ENCODE measurements around the gene NUP210. TPM values are rescaled to one million over a fixed set of nuclear protein-coding genes. Genes with fewer than 3 reads are reported as not detected.

Gene NUP210
- total RNA-seq, 1 donor = under 0.01 TPM

DNA sequence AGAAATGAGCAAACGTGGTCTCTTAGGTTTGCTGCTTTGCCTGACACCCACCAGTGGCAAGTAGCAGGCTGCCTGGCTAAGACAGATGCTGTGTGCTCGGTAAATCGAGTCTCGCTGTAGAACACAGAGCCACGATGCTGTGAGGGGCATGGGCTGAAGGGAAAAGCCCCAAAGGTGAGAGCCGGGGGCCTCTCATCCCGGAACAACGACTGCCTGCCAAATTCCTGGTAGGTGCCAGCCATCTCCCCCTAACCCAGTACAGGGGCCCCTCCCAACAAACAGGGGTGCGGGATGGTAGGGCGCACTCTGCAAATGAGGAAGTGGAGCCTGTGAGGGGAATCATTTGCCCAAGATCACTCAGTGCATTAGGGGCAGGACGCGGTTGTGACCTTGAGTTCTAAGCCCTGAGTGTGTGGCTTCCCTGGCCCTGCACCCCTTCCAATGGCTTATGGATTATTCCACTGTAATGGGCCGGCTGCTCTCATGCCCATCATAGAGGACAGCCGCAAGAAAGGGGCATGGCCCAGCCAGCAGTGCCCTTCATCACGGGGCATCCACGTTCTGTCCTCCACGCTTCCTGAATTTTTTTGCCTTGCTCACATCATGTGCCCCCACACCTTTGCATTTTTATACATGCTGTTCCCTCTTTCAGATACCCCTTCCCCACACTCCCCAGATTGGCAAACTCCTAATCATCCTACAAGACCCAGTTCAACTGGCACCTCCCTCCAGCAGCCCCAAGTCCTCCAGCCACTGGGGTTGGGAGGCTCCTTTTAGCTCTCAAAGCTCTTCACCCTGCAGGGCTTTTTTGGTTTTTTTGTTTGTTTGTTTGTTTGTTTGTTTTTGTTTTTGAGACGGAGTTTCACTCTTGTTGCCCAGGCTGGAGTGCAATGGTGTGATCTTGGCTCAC lies 125.4 kb downstream of the NUP210 start:
- Histone ChIP-seq H3K36me3 (ENCODE audit: insufficient read depth, low read length) (no peaks in the 10 kb centered on the region), H2AFZ (ENCODE audit: low read length) (no peak overlapping the region), H3K9me3 (ENCODE audit: low read depth, low read length) (no peaks in the 10 kb centered on the region), H3K4me2 (ENCODE audit: insufficient read depth, low read length) (no peak overlapping the region), H3K4me3 (ENCODE audit: insufficient read depth, low read length) (no peak overlapping the region), H3K79me2 (ENCODE audit: insufficient read depth, low read length) (no peaks in the 10 kb centered on the region), H3K27ac (ENCODE audit: low read depth, low read length) (no peak overlapping the region), H3K4me1 (ENCODE audit: insufficient read depth, low read length) (no peaks in the 10 kb centered on the region), H4K20me1 (ENCODE audit: insufficient read depth, low read length) (no peaks in the 10 kb centered on the region), H3K27me3 (ENCODE audit: insufficient read depth, low read length) (no peaks in the 10 kb centered on the region)
- TF ChIP-seq, protein P1, sequence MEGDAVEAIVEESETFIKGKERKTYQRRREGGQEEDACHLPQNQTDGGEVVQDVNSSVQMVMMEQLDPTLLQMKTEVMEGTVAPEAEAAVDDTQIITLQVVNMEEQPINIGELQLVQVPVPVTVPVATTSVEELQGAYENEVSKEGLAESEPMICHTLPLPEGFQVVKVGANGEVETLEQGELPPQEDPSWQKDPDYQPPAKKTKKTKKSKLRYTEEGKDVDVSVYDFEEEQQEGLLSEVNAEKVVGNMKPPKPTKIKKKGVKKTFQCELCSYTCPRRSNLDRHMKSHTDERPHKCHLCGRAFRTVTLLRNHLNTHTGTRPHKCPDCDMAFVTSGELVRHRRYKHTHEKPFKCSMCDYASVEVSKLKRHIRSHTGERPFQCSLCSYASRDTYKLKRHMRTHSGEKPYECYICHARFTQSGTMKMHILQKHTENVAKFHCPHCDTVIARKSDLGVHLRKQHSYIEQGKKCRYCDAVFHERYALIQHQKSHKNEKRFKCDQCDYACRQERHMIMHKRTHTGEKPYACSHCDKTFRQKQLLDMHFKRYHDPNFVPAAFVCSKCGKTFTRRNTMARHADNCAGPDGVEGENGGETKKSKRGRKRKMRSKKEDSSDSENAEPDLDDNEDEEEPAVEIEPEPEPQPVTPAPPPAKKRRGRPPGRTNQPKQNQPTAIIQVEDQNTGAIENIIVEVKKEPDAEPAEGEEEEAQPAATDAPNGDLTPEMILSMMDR (IDR thresholded peaks at IDR 0.05; ENCODE audit: extremely low read depth, low read depth, low read length) = no peak
- no peak for DNase-seq (ENCODE audit: insufficient read length, low spot score, missing footprints)

DNA sequence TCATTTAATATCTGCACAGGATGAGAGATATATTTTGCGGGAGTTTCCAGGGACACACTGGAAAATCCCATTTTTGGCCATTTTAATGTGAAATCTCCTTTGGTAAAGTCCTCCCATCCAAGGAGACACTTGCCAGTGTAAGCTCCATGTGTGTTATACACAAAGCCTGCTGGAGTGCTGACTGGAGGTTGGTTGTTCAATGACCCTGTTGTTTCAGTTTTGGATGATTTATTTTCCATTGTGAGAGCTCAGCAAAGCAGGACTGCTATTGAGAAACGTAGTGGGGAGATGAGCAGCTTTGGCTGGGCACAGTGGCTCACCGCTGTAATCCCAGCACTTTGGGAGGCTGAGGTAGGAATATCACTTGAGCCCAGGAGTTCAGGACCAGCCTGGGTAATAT lies 127.7 kb downstream of the NUP210 start:
- TF ChIP-seq, protein P1 (IDR thresholded peaks at IDR 0.05; ENCODE audit: extremely low read depth, low read depth, low read length) = no peak
- Histone ChIP-seq H3K4me1 (ENCODE audit: insufficient read depth, low read length) (no peaks in the 10 kb centered on the region), H3K36me3 (ENCODE audit: insufficient read depth, low read length) (no peaks in the 10 kb centered on the region), H3K4me2 (ENCODE audit: insufficient read depth, low read length) (no peak overlapping the region), H4K20me1 (ENCODE audit: insufficient read depth, low read length) (no peaks in the 10 kb centered on the region), H3K4me3 (ENCODE audit: insufficient read depth, low read length) (no peak overlapping the region), H3K27ac (ENCODE audit: low read depth, low read length) (no peak overlapping the region), H2AFZ (ENCODE audit: low read length) (no peak overlapping the region), H3K79me2 (ENCODE audit: insufficient read depth, low read length) (no peaks in the 10 kb centered on the region), H3K27me3 (ENCODE audit: insufficient read depth, low read length) (no peaks in the 10 kb centered on the region), H3K9me3 (ENCODE audit: low read depth, low read length) (no peaks in the 10 kb centered on the region)
- DNase-seq (ENCODE audit: insufficient read length, low spot score, missing footprints) = no peak

DNA sequence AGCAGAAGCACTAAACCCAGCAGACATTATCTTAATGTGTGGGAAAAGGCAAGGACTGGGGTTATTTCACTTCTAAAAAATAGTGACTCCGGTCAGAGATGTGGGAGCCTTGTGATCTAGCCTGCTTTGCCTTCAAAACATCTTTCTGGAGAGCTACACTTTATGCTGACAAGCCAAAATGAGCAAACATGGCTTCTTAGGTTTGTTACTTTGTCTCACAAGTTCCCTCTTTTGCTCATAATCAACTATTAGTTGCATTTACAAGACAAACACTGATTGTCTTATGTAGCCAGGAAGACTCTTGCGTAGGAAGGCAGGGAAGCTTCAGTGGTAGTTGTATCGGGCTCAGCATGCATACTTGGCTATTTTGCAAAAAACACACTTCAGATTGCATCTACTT lies 129.2 kb downstream of the NUP210 start:
- no peak for DNase-seq (ENCODE audit: insufficient read length, low spot score, missing footprints)
- Histone ChIP-seq H4K20me1 (ENCODE audit: insufficient read depth, low read length) (no peaks in the 10 kb centered on the region), H2AFZ (ENCODE audit: low read length) (no peak overlapping the region), H3K4me3 (ENCODE audit: insufficient read depth, low read length) (no peak overlapping the region), H3K27me3 (ENCODE audit: insufficient read depth, low read length) (no peaks in the 10 kb centered on the region), H3K27ac (ENCODE audit: low read depth, low read length) (no peak overlapping the region), H3K9me3 (ENCODE audit: low read depth, low read length) (no peaks in the 10 kb centered on the region), H3K79me2 (ENCODE audit: insufficient read depth, low read length) (no peaks in the 10 kb centered on the region), H3K4me2 (ENCODE audit: insufficient read depth, low read length) (no peak overlapping the region), H3K36me3 (ENCODE audit: insufficient read depth, low read length) (no peaks in the 10 kb centered on the region), H3K4me1 (ENCODE audit: insufficient read depth, low read length) (no peaks in the 10 kb centered on the region)
- TF ChIP-seq, protein P1 (IDR thresholded peaks at IDR 0.05; ENCODE audit: extremely low read depth, low read depth, low read length) = no peak

DNA sequence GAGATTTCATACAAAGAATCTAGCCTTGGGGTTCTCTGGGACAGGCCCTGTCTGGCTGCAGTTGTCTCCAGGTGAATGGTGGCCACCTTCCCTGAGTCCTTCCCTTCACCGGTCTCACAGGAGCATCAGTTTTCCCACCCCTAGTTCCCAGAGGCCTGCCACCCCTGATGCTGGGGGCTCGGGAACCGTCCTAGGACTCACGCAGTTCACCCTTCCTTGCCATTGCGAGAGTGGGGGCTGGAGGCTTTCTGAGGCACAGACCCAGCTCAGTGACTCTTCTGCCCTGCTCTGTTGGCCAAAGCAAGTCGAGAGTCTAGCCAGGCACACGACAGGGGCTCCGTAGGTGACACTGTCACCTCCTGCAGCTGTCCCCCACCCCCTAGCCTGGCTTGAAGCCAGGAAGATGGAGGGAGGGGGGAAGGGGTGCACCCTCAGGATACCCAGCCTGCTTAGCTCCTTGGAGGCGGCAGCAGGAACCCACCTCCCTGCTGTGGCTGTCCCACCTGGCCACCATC lies 130.3 kb downstream of the NUP210 start:
- H2AFZ ChIP-seq (ENCODE audit: low read length) = no peak overlapping the region
- H3K27ac ChIP-seq (ENCODE audit: low read depth, low read length) = no peak overlapping the region
- no peak overlapping the region for H3K4me3 ChIP-seq (ENCODE audit: insufficient read depth, low read length)
- no peaks in the 10 kb centered on the region for H3K79me2 ChIP-seq (ENCODE audit: insufficient read depth, low read length)
- H3K27me3 ChIP-seq (ENCODE audit: insufficient read depth, low read length) = no peaks in the 10 kb centered on the region
- no peaks in the 10 kb centered on the region for H3K9me3 ChIP-seq (ENCODE audit: low read depth, low read length)
- H3K4me1 ChIP-seq (ENCODE audit: insufficient read depth, low read length) = no peaks in the 10 kb centered on the region
- no peaks in the 10 kb centered on the region for H4K20me1 ChIP-seq (ENCODE audit: insufficient read depth, low read length)
- no peak overlapping the region for H3K4me2 ChIP-seq (ENCODE audit: insufficient read depth, low read length)
- no peak for DNase-seq (ENCODE audit: insufficient read length, low spot score, missing footprints)
- TF ChIP-seq, protein P1 (IDR thresholded peaks at IDR 0.05; ENCODE audit: extremely low read depth, low read depth, low read length) = no peak
- no peaks in the 10 kb centered on the region for H3K36me3 ChIP-seq (ENCODE audit: insufficient read depth, low read length)
